Activated B cell treated with CpG ODN at 0.5 μM for 24 hours (primary cell): Measurements from ENCODE around the gene ISG20L2. TPM values are rescaled to one million over a fixed set of nuclear protein-coding genes. Genes with fewer than 3 reads are reported as not detected.
A peak's percentile ranks its signal among the peaks of the same experiment; 100 is the strongest.

Experiments used
- ATAC-seq: fragments of 200-7000 bp; cut with Tn5 transposase; one replicate; pipeline ENCODE4 v1.10.0; 2021; ENCODE audit warnings: low read depth, mild to moderate bottlenecking, moderate library complexity
- CTCF ChIA-PET: fragments of 350-600 bp; sonication (Branson Sonifier 250); formaldehyde crosslinking; loops from one replicate; lab custom pipeline; 2021; ENCODE audit warnings: antibody characterized with exemption; lab: Charles Lee
- POLR2A ChIA-PET: fragments of 350-600 bp; sonication (Branson Sonifier 250); formaldehyde crosslinking; loops from one replicate; lab custom pipeline; 2021; ENCODE audit warnings: antibody characterized with exemption; lab: Charles Lee
- DNase-seq: peaks from one replicate; pipeline ENCODE4 v3.0.0; 2022
- H3K27ac Mint-ChIP-seq: one replicate; pipeline ENCODE4 v1.8.0; 2020; ENCODE audit warnings: mixed read lengths
- H3K27me3 Mint-ChIP-seq: one replicate; pipeline ENCODE4 v1.8.0; 2021; ENCODE audit warnings: mixed read lengths
- H3K36me3 Mint-ChIP-seq: one replicate; pipeline ENCODE4 v1.8.0; 2021; ENCODE audit warnings: low read depth, mixed read lengths
- H3K4me1 Mint-ChIP-seq: one replicate; pipeline ENCODE4 v1.8.0; 2021; ENCODE audit warnings: mixed read lengths
- H3K4me3 Mint-ChIP-seq: one replicate; pipeline ENCODE4 v1.8.0; 2020; ENCODE audit warnings: mild to moderate bottlenecking, mixed read lengths
- H3K9me3 Mint-ChIP-seq: one replicate; pipeline ENCODE4 v1.8.0; 2020; ENCODE audit warnings: mixed read lengths
- intact Hi-C: fragments of 100-400 bp; cut with micrococcal nuclease; formaldehyde crosslinking; loops from one replicate; pipeline ENCODE4 v1.15.1; 2024
- total RNA-seq: library from RNA; stranded (reverse); gene quantifications from 2 replicates; pipeline ENCODE4 v1.2.3, GENCODE V29; 2022
- TF ChIP-seq, protein P1 (sequence below): fragments of 200-600 bp; IDR thresholded peaks from one replicate; pipeline ENCODE4 v1.8.0; 2022; ENCODE audit warnings: antibody characterized with exemption, mild to moderate bottlenecking

The ISG20L2 gene
- total RNA-seq, 1 donor from 2014 or later, result 53.0 TPM

- ChIA-PET POLR2A (interaction anchor here (0.6 to 4.1 kb wide), 6 partner anchors 8 to 1660 kb away, joined by 3 to 91 read pairs (median 42); partner anchors contain the start of genes ISG20L2, MEF2D, METTL25B and MRPL24), CTCF (interaction anchor here (2.0 to 2.3 kb wide), 2 partner anchors 9 to 24 kb away, joined by 14 to 16 read pairs; partner anchors contain the start of gene MRPL24)
- TF ChIP-seq, protein P1, sequence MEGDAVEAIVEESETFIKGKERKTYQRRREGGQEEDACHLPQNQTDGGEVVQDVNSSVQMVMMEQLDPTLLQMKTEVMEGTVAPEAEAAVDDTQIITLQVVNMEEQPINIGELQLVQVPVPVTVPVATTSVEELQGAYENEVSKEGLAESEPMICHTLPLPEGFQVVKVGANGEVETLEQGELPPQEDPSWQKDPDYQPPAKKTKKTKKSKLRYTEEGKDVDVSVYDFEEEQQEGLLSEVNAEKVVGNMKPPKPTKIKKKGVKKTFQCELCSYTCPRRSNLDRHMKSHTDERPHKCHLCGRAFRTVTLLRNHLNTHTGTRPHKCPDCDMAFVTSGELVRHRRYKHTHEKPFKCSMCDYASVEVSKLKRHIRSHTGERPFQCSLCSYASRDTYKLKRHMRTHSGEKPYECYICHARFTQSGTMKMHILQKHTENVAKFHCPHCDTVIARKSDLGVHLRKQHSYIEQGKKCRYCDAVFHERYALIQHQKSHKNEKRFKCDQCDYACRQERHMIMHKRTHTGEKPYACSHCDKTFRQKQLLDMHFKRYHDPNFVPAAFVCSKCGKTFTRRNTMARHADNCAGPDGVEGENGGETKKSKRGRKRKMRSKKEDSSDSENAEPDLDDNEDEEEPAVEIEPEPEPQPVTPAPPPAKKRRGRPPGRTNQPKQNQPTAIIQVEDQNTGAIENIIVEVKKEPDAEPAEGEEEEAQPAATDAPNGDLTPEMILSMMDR, result no peak
- no peak for ATAC-seq
- peaks cover 70% of the 10 kb centered on the region for H3K4me1 Mint-ChIP-seq
- intact Hi-C loops, result loop anchor here (5.0 kb wide), 1 partner anchor 293 kb away; no protein-coding TSS in a partner anchor
- peak overlapping the region; percentile 90 for H3K4me3 Mint-ChIP-seq
- H3K27me3 Mint-ChIP-seq, result no peaks in the 10 kb centered on the region
- peak overlapping the region; percentile 85 for H3K27ac Mint-ChIP-seq
- DNase-seq, result no peak
- no peaks in the 10 kb centered on the region for H3K9me3 Mint-ChIP-seq
- H3K36me3 Mint-ChIP-seq, result peaks cover 12% of the 10 kb centered on the region
Measured at GRCh38 chr1:156750191-156750672, 21.7 kb upstream of the ISG20L2 start.

GRCh38 chr1:156749419-156750118 is 21.0 kb upstream of the ISG20L2 start:
- Mint-ChIP-seq H3K27ac (peak overlapping the region; percentile 85), H3K4me3 (peak overlapping the region; percentile 90), H3K4me1 (peaks cover 66% of the 10 kb centered on the region), H3K9me3 (no peaks in the 10 kb centered on the region), H3K36me3 (peaks cover 19% of the 10 kb centered on the region), H3K27me3 (no peaks in the 10 kb centered on the region)
- TF ChIP-seq, protein P1, result no peak
- ChIA-PET CTCF (no interaction called here), POLR2A (interaction anchor here (0.6 to 4.1 kb wide), 2 partner anchors 8 to 1660 kb away, joined by 3 to 91 read pairs; partner anchors contain the start of gene MRPL24)
- intact Hi-C loops, result loop anchor here (5.0 kb wide), 1 partner anchor 292 kb away; no protein-coding TSS in a partner anchor
- DNase-seq (no peak), ATAC-seq (no peak)

GRCh38 chr1:156748670-156749418 is 20.3 kb upstream of the ISG20L2 start:
- ChIA-PET POLR2A (no interaction called here), CTCF (no interaction called here)
- H3K4me1 Mint-ChIP-seq, result peaks cover 66% of the 10 kb centered on the region
- intact Hi-C loops, result no loop called here
- no peaks in the 10 kb centered on the region for H3K9me3 Mint-ChIP-seq
- ATAC-seq, result no peak
- peaks cover 24% of the 10 kb centered on the region for H3K36me3 Mint-ChIP-seq
- TF ChIP-seq, protein P1, result no peak
- H3K4me3 Mint-ChIP-seq, result peak overlapping the region; percentile 90
- DNase-seq, result no peak
- peak overlapping the region; percentile 85 for H3K27ac Mint-ChIP-seq
- H3K27me3 Mint-ChIP-seq, result no peaks in the 10 kb centered on the region

GRCh38 chr1:156747742-156748669 is 19.4 kb upstream of the ISG20L2 start:
- CTCF ChIA-PET, result interaction anchor here (1.0 kb wide), 1 partner anchor 112 kb away, joined by 3 read pairs; the partner anchor contains the start of gene NTRK1
- no peaks in the 10 kb centered on the region for H3K27me3 Mint-ChIP-seq
- H3K36me3 Mint-ChIP-seq, result peaks cover 30% of the 10 kb centered on the region
- H3K9me3 Mint-ChIP-seq, result no peaks in the 10 kb centered on the region
- intact Hi-C loops, result no loop called here
- H3K4me3 Mint-ChIP-seq, result peak overlapping the region; percentile 90
- no peak for DNase-seq
- TF ChIP-seq, protein P1, result no peak
- POLR2A ChIA-PET, result interaction anchor here (1.2 to 3.1 kb wide), 3 partner anchors 19 to 22 kb away, joined by 4 to 19 read pairs (median 8); partner anchors contain the start of genes ISG20L2, METTL25B and PRCC
- H3K4me1 Mint-ChIP-seq, result peaks cover 58% of the 10 kb centered on the region
- no peak for ATAC-seq
- peak overlapping the region; percentile 85 for H3K27ac Mint-ChIP-seq
